H9 (cell line): Measurements from ENCODE around the gene STK32B. TPM values are rescaled to one million over a fixed set of nuclear protein-coding genes. Genes with fewer than 3 reads are reported as not detected.

Experiments
- DNase-seq: peaks from one replicate; pipeline ENCODE4 v3.0.0-alpha.2; 2017
- H2AFZ ChIP-seq: one replicate; pipeline ENCODE4 v1.6.1; 2013; ENCODE audit warnings: mild to moderate bottlenecking, low read length, control low read depth, moderate library complexity
- H2AK5ac ChIP-seq: 2 replicates; pipeline ENCODE4 v1.6.1; 2013; ENCODE audit warnings: low read length, control low read depth, mixed read lengths; ENCODE audit not compliant: insufficient read length
- H2BK120ac ChIP-seq: one replicate; pipeline ENCODE4 v1.6.1; 2013; ENCODE audit warnings: low read depth, mild to moderate bottlenecking, low read length, control low read depth, inconsistent platforms; ENCODE audit not compliant: poor library complexity, severe bottlenecking
- H2BK12ac ChIP-seq: 2 replicates; pipeline ENCODE4 v1.6.1; 2013; ENCODE audit warnings: low read length, control low read depth, mixed read lengths, low read depth; ENCODE audit not compliant: insufficient read length
- H2BK15ac ChIP-seq: 2 replicates; pipeline ENCODE4 v1.6.1; 2013; ENCODE audit warnings: low read depth, low read length, control low read depth
- H2BK20ac ChIP-seq: one replicate; pipeline ENCODE4 v1.6.1; 2013; ENCODE audit warnings: low read depth, mild to moderate bottlenecking, low read length, control low read depth, inconsistent platforms; ENCODE audit not compliant: poor library complexity, severe bottlenecking
- H2BK5ac ChIP-seq: 2 replicates; pipeline ENCODE4 v1.6.1; 2013; ENCODE audit warnings: low read length, control low read depth, mixed read lengths; ENCODE audit not compliant: insufficient read length
- H3K14ac ChIP-seq: 2 replicates; pipeline ENCODE4 v1.6.1; 2013; ENCODE audit warnings: low read length, control low read depth; ENCODE audit not compliant: insufficient read depth
- H3K18ac ChIP-seq: 2 replicates; pipeline ENCODE4 v1.6.1; 2013; ENCODE audit warnings: low read depth, mild to moderate bottlenecking, mixed read lengths, low read length, control low read depth; ENCODE audit not compliant: insufficient read length
- H3K23ac ChIP-seq: 2 replicates; pipeline ENCODE4 v1.6.1; 2013; ENCODE audit warnings: low read length, control low read depth, mixed read lengths, low read depth; ENCODE audit not compliant: insufficient read length
- H3K23me2 ChIP-seq: 2 replicates; pipeline ENCODE4 v1.6.1; 2013; ENCODE audit warnings: low read depth, mild to moderate bottlenecking, mixed read lengths, low read length, control low read depth; ENCODE audit not compliant: insufficient read length, poor library complexity, severe bottlenecking
- H3K27ac ChIP-seq: 2 replicates; pipeline ENCODE4 v1.5.1; 2013; ENCODE audit warnings: low read length, control low read depth, mixed read lengths, low read depth; ENCODE audit not compliant: insufficient read length
- H3K27me3 ChIP-seq: 2 replicates; pipeline ENCODE4 v1.6.1; 2013; ENCODE audit warnings: low read length, control low read depth, inconsistent platforms; ENCODE audit not compliant: insufficient read depth
- H3K4ac ChIP-seq: 2 replicates; pipeline ENCODE4 v1.6.1; 2013; ENCODE audit warnings: low read depth, mild to moderate bottlenecking, control low read depth, inconsistent platforms, low read length, moderate library complexity
- H3K4me1 ChIP-seq: 2 replicates; pipeline ENCODE4 v1.6.1; 2013; ENCODE audit warnings: low read length, control low read depth, inconsistent platforms; ENCODE audit not compliant: insufficient read depth
- H3K4me2 ChIP-seq: 2 replicates; pipeline ENCODE4 v1.6.1; 2013; ENCODE audit warnings: low read length, control low read depth, mixed read lengths; ENCODE audit not compliant: insufficient read length, insufficient read depth
- H3K56ac ChIP-seq: 2 replicates; pipeline ENCODE4 v1.6.1; 2013; ENCODE audit warnings: low read depth, mild to moderate bottlenecking, mixed read lengths, low read length, control low read depth; ENCODE audit not compliant: insufficient read length
- H3K79me1 ChIP-seq: 2 replicates; pipeline ENCODE4 v1.6.1; 2013; ENCODE audit warnings: low read depth, mild to moderate bottlenecking, moderate library complexity, low read length, control low read depth, inconsistent platforms; ENCODE audit not compliant: insufficient read depth, poor library complexity, severe bottlenecking
- H3K79me2 ChIP-seq: 2 replicates; pipeline ENCODE4 v1.6.1; 2013; ENCODE audit warnings: low read length, control low read depth, inconsistent platforms; ENCODE audit not compliant: insufficient read depth
- H3K9ac ChIP-seq: 2 replicates; pipeline ENCODE4 v1.6.1; 2013; ENCODE audit warnings: low read length, control low read depth, mixed read lengths; ENCODE audit not compliant: insufficient read length; ENCODE audit errors: extremely low read depth
- H3K9me3 ChIP-seq: one replicate; pipeline ENCODE4 v1.6.1; 2013; ENCODE audit warnings: low read depth, low read length, inconsistent platforms; ENCODE audit not compliant: control insufficient read depth
- H3T11ph ChIP-seq: one replicate; pipeline ENCODE4 v1.6.1; 2013; ENCODE audit warnings: mild to moderate bottlenecking, low read length, control low read depth, inconsistent platforms
- H4K20me1 ChIP-seq: one replicate; pipeline ENCODE4 v1.6.1; 2013; ENCODE audit not compliant: control insufficient read depth, insufficient read length, insufficient read depth
- H4K5ac ChIP-seq: 2 replicates; pipeline ENCODE4 v1.6.1; 2013; ENCODE audit warnings: low read depth, mild to moderate bottlenecking, mixed read lengths, low read length, control low read depth; ENCODE audit not compliant: insufficient read length
- H4K8ac ChIP-seq: replicated peaks from 2 replicates; pipeline ENCODE4 v1.6.1; 2013; ENCODE audit warnings: low read length, control low read depth, mixed read lengths, low read depth; ENCODE audit not compliant: insufficient read length
- H4K91ac ChIP-seq: 2 replicates; pipeline ENCODE4 v1.6.1; 2013; ENCODE audit warnings: low read depth, mild to moderate bottlenecking, moderate library complexity, mixed read lengths, low read length, control low read depth; ENCODE audit not compliant: insufficient read length
- H3K27ac Mint-ChIP-seq, 3 experiments: 2 replicates in 2 of 3; 3 replicates in 1 of 3; pipeline ENCODE4 v1.8.0; 2020 to 2021; ENCODE audit warnings: mixed read lengths in 3 of 3, mild to moderate bottlenecking in 1 of 3, moderate library complexity in 1 of 3
- H3K27me3 Mint-ChIP-seq: 2 replicates; pipeline ENCODE4 v1.8.0; 2021; ENCODE audit warnings: low read depth, mild to moderate bottlenecking, moderate library complexity, mixed read lengths
- H3K36me3 Mint-ChIP-seq, 3 experiments: 2 replicates in 2 of 3; 3 replicates in 1 of 3; pipeline ENCODE4 v1.8.0; 2020 to 2021; ENCODE audit warnings: low read depth in 3 of 3, mixed read lengths in 3 of 3; ENCODE audit not compliant: insufficient read depth in 1 of 3
- H3K4me1 Mint-ChIP-seq, 2 experiments: 2 replicates each; pipeline ENCODE4 v1.8.0; 2020; ENCODE audit warnings: mixed read lengths in 2 of 2
- H3K4me3 Mint-ChIP-seq, 2 experiments: 2 replicates in 1 of 2; 3 replicates in 1 of 2; pipeline ENCODE4 v1.8.0; 2020 to 2021; ENCODE audit warnings: mild to moderate bottlenecking in 2 of 2, mixed read lengths in 2 of 2, moderate library complexity in 1 of 2
- H3K9me3 Mint-ChIP-seq, 2 experiments: 2 replicates in 1 of 2; 3 replicates in 1 of 2; pipeline ENCODE4 v1.8.0; 2020; ENCODE audit warnings: mild to moderate bottlenecking in 2 of 2, mixed read lengths in 2 of 2, moderate library complexity in 1 of 2
- CTCF ChIP-seq: fragments of 200-600 bp; sonication (generic); conservative IDR thresholded peaks from 3 replicates; pipeline ENCODE4 v1.8.0; 2021; ENCODE audit warnings: antibody characterized with exemption, mild to moderate bottlenecking
- WGBS: extraction: QIAGEN DNeasy Blood & Tissue Kit; methylation state at CpG from one replicate; pipeline ENCODE4 v1.1.7; 2013; ENCODE audit warnings: missing lambda C conversion rate, low lambda C conversion rate, mixed read lengths; ENCODE audit not compliant: insufficient read length; ENCODE audit errors: extremely low coverage; 5-methylcytosine and 5-hydroxymethylcytosine counted together
- total RNA-seq: library from RNA; stranded (reverse); gene quantifications from 2 replicates; pipeline ENCODE4 v1.2.1, GENCODE V29; 2021

Gene STK32B
- total RNA-seq, 1 experiment from 2014 or later: 1.0 TPM

GRCh38 chr4:5137927-5138326 is 86.6 kb downstream of the STK32B start:
- H2BK12ac ChIP-seq: no peak overlapping the region
- H3K27ac ChIP-seq: no peak overlapping the region
- H3K9ac ChIP-seq: no peak overlapping the region
- no peaks in the 10 kb centered on the region for H3K27me3 ChIP-seq
- H3K27me3 Mint-ChIP-seq: peaks cover 16% of the 10 kb centered on the region
- no peak overlapping the region for H2BK120ac ChIP-seq
- no peak overlapping the region for H2BK5ac ChIP-seq
- no peak overlapping the region for H3K56ac ChIP-seq
- H4K91ac ChIP-seq: no peak overlapping the region
- H3K23ac ChIP-seq: no peak overlapping the region
- H3K9me3 Mint-ChIP-seq: no peaks in the 10 kb centered on the region
- TF ChIP-seq CTCF: no peak
- DNase-seq: no peak
- WGBS: no CpG with 5 or more reads among the region's 9 CpGs
- no peak overlapping the region for H2BK15ac ChIP-seq
- peaks cover 15% of the 10 kb centered on the region for H3K4me1 ChIP-seq
- H3K23me2 ChIP-seq: no peaks in the 10 kb centered on the region
- H2BK20ac ChIP-seq: no peak overlapping the region
- H3K9me3 ChIP-seq: no peaks in the 10 kb centered on the region
- H4K5ac ChIP-seq: no peak overlapping the region
- no peak overlapping the region for H2AFZ ChIP-seq
- H3K18ac ChIP-seq: no peak overlapping the region
- H4K8ac ChIP-seq: no peak overlapping the region
- no peak overlapping the region for H3K14ac ChIP-seq
- no peak overlapping the region for H3T11ph ChIP-seq
- no peak overlapping the region; a peak in 1 of 7 replicates for H3K27ac Mint-ChIP-seq
- no peaks in the 10 kb centered on the region for H3K79me2 ChIP-seq
- no peak overlapping the region for H3K4me2 ChIP-seq
- no peak overlapping the region for H3K4ac ChIP-seq
- no peak overlapping the region for H2AK5ac ChIP-seq
- peaks cover 32 to 36% of the 10 kb centered on the region in 2 experiments for H3K4me1 Mint-ChIP-seq
- H3K4me3 Mint-ChIP-seq: no peak overlapping the region
- H3K36me3 Mint-ChIP-seq: peaks cover 0 to 3% (median 0%) of the 10 kb centered on the region in 3 experiments; a peak in 2 of 7 replicates
- no peaks in the 10 kb centered on the region for H3K79me1 ChIP-seq
- no peaks in the 10 kb centered on the region for H4K20me1 ChIP-seq
